ENCODE measurements around the gene AQP3.

Gene AQP3

DNA sequence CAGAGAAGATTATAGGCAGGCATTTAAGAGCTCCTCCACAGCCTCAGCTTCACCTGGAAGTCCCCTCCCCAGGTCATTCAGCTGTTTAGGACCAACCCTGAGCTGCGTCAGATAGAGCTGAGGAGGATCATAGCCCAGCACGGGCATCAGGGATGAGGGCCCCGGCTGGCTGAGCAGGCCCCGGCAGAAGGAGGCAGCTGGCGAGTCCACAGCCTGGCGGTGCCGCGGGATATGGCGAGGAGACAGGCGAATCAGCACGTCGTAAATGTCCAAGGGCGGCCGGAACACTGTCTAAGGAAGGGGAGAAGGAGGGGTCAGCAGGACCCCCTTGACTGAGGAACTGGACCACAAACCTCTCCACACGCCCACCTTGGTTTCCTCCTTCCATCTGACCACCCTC, 15.8 kb upstream of the AQP3 start:
- TF ChIP-seq, protein P1, sequence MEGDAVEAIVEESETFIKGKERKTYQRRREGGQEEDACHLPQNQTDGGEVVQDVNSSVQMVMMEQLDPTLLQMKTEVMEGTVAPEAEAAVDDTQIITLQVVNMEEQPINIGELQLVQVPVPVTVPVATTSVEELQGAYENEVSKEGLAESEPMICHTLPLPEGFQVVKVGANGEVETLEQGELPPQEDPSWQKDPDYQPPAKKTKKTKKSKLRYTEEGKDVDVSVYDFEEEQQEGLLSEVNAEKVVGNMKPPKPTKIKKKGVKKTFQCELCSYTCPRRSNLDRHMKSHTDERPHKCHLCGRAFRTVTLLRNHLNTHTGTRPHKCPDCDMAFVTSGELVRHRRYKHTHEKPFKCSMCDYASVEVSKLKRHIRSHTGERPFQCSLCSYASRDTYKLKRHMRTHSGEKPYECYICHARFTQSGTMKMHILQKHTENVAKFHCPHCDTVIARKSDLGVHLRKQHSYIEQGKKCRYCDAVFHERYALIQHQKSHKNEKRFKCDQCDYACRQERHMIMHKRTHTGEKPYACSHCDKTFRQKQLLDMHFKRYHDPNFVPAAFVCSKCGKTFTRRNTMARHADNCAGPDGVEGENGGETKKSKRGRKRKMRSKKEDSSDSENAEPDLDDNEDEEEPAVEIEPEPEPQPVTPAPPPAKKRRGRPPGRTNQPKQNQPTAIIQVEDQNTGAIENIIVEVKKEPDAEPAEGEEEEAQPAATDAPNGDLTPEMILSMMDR (IDR thresholded peaks at IDR 0.05; ENCODE audit: borderline replicate concordance, extremely low read depth, low read length, poor library complexity, severe bottlenecking), result no peak
- TF ChIP-seq EZH2 (IDR thresholded peaks at IDR 0.05; ENCODE audit: borderline replicate concordance, low read depth, low read length, severe bottlenecking), result no peak
- H3K4me1 ChIP-seq (ENCODE audit: insufficient read depth, low read length), result no peaks in the 10 kb centered on the region
- H3K79me2 ChIP-seq (ENCODE audit: insufficient read depth, low read length), result no peaks in the 10 kb centered on the region
- peaks cover 76% of the 10 kb centered on the region for H3K36me3 ChIP-seq (ENCODE audit: insufficient read depth, low read length)
- no peak overlapping the region for H3K4me2 ChIP-seq (ENCODE audit: insufficient read depth, low read length)
- H3K9me3 ChIP-seq (ENCODE audit: insufficient read depth, low read length, severe bottlenecking), result no peaks in the 10 kb centered on the region
- no peaks in the 10 kb centered on the region for H3K27me3 ChIP-seq (ENCODE audit: insufficient read depth, low read length, poor library complexity)
- peaks cover 11% of the 10 kb centered on the region; the same call in 1 of the 2 replicates for H4K20me1 ChIP-seq (ENCODE audit: insufficient read depth, low read length)
- no peak overlapping the region for H3K9ac ChIP-seq (ENCODE audit: low read depth, low read length)
- H2AFZ ChIP-seq (ENCODE audit: low read depth, low read length), result no peak overlapping the region
- no peak overlapping the region for H3K27ac ChIP-seq (ENCODE audit: low read length)
- ATAC-seq (ENCODE audit: insufficient read depth, low read depth), result no peak
- no peak for DNase-seq
- no peak overlapping the region for H3K4me3 ChIP-seq (ENCODE audit: low read depth in 1 of 2, low read length in 2 of 2)

- Histone ChIP-seq H3K27ac (ENCODE audit: low read length) (no peak overlapping the region), H4K20me1 (ENCODE audit: insufficient read depth, low read length) (peaks cover 11% of the 10 kb centered on the region; the same call in 1 of the 2 replicates), H3K9ac (ENCODE audit: low read depth, low read length) (no peak overlapping the region), H3K36me3 (ENCODE audit: insufficient read depth, low read length) (peaks cover 60% of the 10 kb centered on the region), H3K9me3 (ENCODE audit: insufficient read depth, low read length, severe bottlenecking) (no peaks in the 10 kb centered on the region), H2AFZ (ENCODE audit: low read depth, low read length) (no peak overlapping the region), H3K4me2 (ENCODE audit: insufficient read depth, low read length) (no peak overlapping the region), H3K4me1 (ENCODE audit: insufficient read depth, low read length) (no peaks in the 10 kb centered on the region), H3K4me3 (ENCODE audit: low read depth in 1 of 2, low read length in 2 of 2) (no peak overlapping the region), H3K27me3 (ENCODE audit: insufficient read depth, low read length, poor library complexity) (no peaks in the 10 kb centered on the region), H3K79me2 (ENCODE audit: insufficient read depth, low read length) (no peaks in the 10 kb centered on the region)
- no peak for ATAC-seq (ENCODE audit: insufficient read depth, low read depth)
- TF ChIP-seq, protein P1 (IDR thresholded peaks at IDR 0.05; ENCODE audit: borderline replicate concordance, extremely low read depth, low read length, poor library complexity, severe bottlenecking), result no peak
- TF ChIP-seq EZH2 (IDR thresholded peaks at IDR 0.05; ENCODE audit: borderline replicate concordance, low read depth, low read length, severe bottlenecking), result no peak
- no peak for DNase-seq
Observed at GRCh38 chr9:33461492-33461891, 14.1 kb upstream of the AQP3 start.

- Histone ChIP-seq H3K4me2 (ENCODE audit: insufficient read depth, low read length) (no peak overlapping the region), H3K27ac (ENCODE audit: low read length) (no peak overlapping the region), H2AFZ (ENCODE audit: low read depth, low read length) (no peak overlapping the region), H3K27me3 (ENCODE audit: insufficient read depth, low read length, poor library complexity) (no peaks in the 10 kb centered on the region), H3K4me3 (ENCODE audit: low read depth in 1 of 2, low read length in 2 of 2) (no peak overlapping the region), H3K9ac (ENCODE audit: low read depth, low read length) (no peak overlapping the region), H4K20me1 (ENCODE audit: insufficient read depth, low read length) (peaks cover 5% of the 10 kb centered on the region; the same call in 1 of the 2 replicates), H3K4me1 (ENCODE audit: insufficient read depth, low read length) (no peaks in the 10 kb centered on the region), H3K9me3 (ENCODE audit: insufficient read depth, low read length, severe bottlenecking) (no peaks in the 10 kb centered on the region), H3K36me3 (ENCODE audit: insufficient read depth, low read length) (peaks cover 54% of the 10 kb centered on the region), H3K79me2 (ENCODE audit: insufficient read depth, low read length) (no peaks in the 10 kb centered on the region)
- TF ChIP-seq, protein P1 (IDR thresholded peaks at IDR 0.05; ENCODE audit: borderline replicate concordance, extremely low read depth, low read length, poor library complexity, severe bottlenecking), result no peak
- no peak for TF ChIP-seq EZH2 (IDR thresholded peaks at IDR 0.05; ENCODE audit: borderline replicate concordance, low read depth, low read length, severe bottlenecking)
- ATAC-seq (ENCODE audit: insufficient read depth, low read depth) (no peak), DNase-seq (no peak)
Observed at GRCh38 chr9:33460854-33461253, 13.5 kb upstream of the AQP3 start.

- Histone ChIP-seq H2AFZ (ENCODE audit: low read depth, low read length) (no peak overlapping the region), H3K4me2 (ENCODE audit: insufficient read depth, low read length) (no peak overlapping the region), H3K4me3 (ENCODE audit: low read depth in 1 of 2, low read length in 2 of 2) (no peak overlapping the region), H3K9ac (ENCODE audit: low read depth, low read length) (no peak overlapping the region), H3K4me1 (ENCODE audit: insufficient read depth, low read length) (no peaks in the 10 kb centered on the region), H3K27me3 (ENCODE audit: insufficient read depth, low read length, poor library complexity) (no peaks in the 10 kb centered on the region), H3K79me2 (ENCODE audit: insufficient read depth, low read length) (no peaks in the 10 kb centered on the region), H4K20me1 (ENCODE audit: insufficient read depth, low read length) (no peaks in the 10 kb centered on the region; the same call in 1 of the 2 replicates), H3K36me3 (ENCODE audit: insufficient read depth, low read length) (peaks cover 36% of the 10 kb centered on the region), H3K9me3 (ENCODE audit: insufficient read depth, low read length, severe bottlenecking) (no peaks in the 10 kb centered on the region), H3K27ac (ENCODE audit: low read length) (no peak overlapping the region)
- TF ChIP-seq, protein P1 (IDR thresholded peaks at IDR 0.05; ENCODE audit: borderline replicate concordance, extremely low read depth, low read length, poor library complexity, severe bottlenecking), result no peak
- TF ChIP-seq EZH2 (IDR thresholded peaks at IDR 0.05; ENCODE audit: borderline replicate concordance, low read depth, low read length, severe bottlenecking), result no peak
- ATAC-seq (ENCODE audit: insufficient read depth, low read depth) (no peak), DNase-seq (no peak)
Observed at GRCh38 chr9:33459115-33459514, 11.7 kb upstream of the AQP3 start.

All from DND-41 (cell line).